ENCODE results near the gene APH1B.
A peak's percentile ranks its signal among the peaks of the same experiment; 100 is the strongest.
"Not testable (repeated sequence)": the region's sequence is repeated elsewhere in the genome, so short reads cannot be mapped to it uniquely, and the experiment has no call there.

APH1B gene

GRCh38 chr15:63232943-63233342 is 44.5 kb upstream of the APH1B start:
- Histone ChIP-seq H3K4me1 (ENCODE audit: control insufficient read depth in 1 of 2, insufficient read depth in 1 of 2, low read depth in 1 of 2, low read length in 1 of 2) (peaks cover 76 to 81% of the 10 kb centered on the region in 2 experiments), H3K27me3 (no peaks in the 10 kb centered on the region), H3K4me3 (ENCODE audit: low read depth in 1 of 2, low read length in 1 of 2) (no peak overlapping the region), H3K9me3 (no peaks in the 10 kb centered on the region), H3K36me3 (peaks cover 6% of the 10 kb centered on the region), H3K27ac (peak overlapping the region; percentile 78)
- no peak for TF ChIP-seq CTCF (IDR thresholded peaks at IDR 0.05)

GRCh38 chr15:63233667-63234423 is 43.6 kb upstream of the APH1B start:
- Histone ChIP-seq H3K9me3 (no peaks in the 10 kb centered on the region), H3K4me1 (ENCODE audit: control insufficient read depth in 1 of 2, insufficient read depth in 1 of 2, low read depth in 1 of 2, low read length in 1 of 2) (peaks cover 72% of the 10 kb centered on the region in 2 experiments), H3K27me3 (no peaks in the 10 kb centered on the region), H3K27ac (peak overlapping the region; percentile 78), H3K36me3 (peaks cover 6% of the 10 kb centered on the region), H3K4me3 (ENCODE audit: low read depth in 1 of 2, low read length in 1 of 2) (no peak overlapping the region)
- TF ChIP-seq CTCF (IDR thresholded peaks at IDR 0.05): no peak

DNA sequence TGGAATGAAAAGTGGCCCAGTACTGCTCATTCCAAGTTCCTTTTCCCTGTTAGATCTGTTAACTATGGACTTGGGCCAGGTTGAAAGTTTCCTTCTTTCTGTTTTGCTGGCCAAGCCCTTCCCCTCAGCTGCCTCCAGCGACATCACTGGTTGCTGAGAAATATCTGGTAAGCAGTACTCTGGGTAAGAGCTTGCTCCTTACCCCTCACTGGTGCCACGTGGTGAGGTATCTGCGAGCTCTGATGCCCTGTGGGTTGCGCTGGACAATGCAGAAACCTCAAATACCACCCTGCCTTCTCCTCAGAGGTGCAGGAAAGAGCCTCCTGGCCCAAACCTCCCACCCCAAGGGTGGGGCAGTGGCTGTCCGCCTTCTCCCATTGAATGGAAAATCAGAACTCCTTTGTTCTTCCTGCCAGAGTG is 42.9 kb upstream of the APH1B start:
- H3K9me3 ChIP-seq: no peaks in the 10 kb centered on the region
- no peak for TF ChIP-seq CTCF (IDR thresholded peaks at IDR 0.05)
- H3K27me3 ChIP-seq: no peaks in the 10 kb centered on the region
- H3K4me1 ChIP-seq (ENCODE audit: control insufficient read depth in 1 of 2, insufficient read depth in 1 of 2, low read depth in 1 of 2, low read length in 1 of 2): peaks cover 70 to 72% of the 10 kb centered on the region in 2 experiments
- H3K36me3 ChIP-seq: peaks cover 6% of the 10 kb centered on the region
- H3K27ac ChIP-seq: peak overlapping the region; percentile 78
- H3K4me3 ChIP-seq (ENCODE audit: low read depth in 1 of 2, low read length in 1 of 2): no peak overlapping the region

GRCh38 chr15:63236272-63236671 is 41.1 kb upstream of the APH1B start:
- Histone ChIP-seq H3K27ac (peak overlapping the region; percentile 6), H3K27me3 (no peaks in the 10 kb centered on the region), H3K9me3 (no peaks in the 10 kb centered on the region), H3K36me3 (peaks cover 6% of the 10 kb centered on the region), H3K4me1 (ENCODE audit: control insufficient read depth in 1 of 2, insufficient read depth in 1 of 2, low read depth in 1 of 2, low read length in 1 of 2) (peaks cover 52 to 57% of the 10 kb centered on the region in 2 experiments), H3K4me3 (ENCODE audit: low read depth in 1 of 2, low read length in 1 of 2) (no peak overlapping the region)
- no peak for TF ChIP-seq CTCF (IDR thresholded peaks at IDR 0.05)

GRCh38 chr15:63237086-63237485 is 40.3 kb upstream of the APH1B start:
- not testable (repeated sequence) for H3K27me3 ChIP-seq; H3K27ac ChIP-seq; H3K9me3 ChIP-seq; H3K36me3 ChIP-seq; H3K4me3 ChIP-seq (ENCODE audit: low read depth in 1 of 2, low read length in 1 of 2)
- H3K4me1 ChIP-seq (ENCODE audit: control insufficient read depth in 1 of 2, insufficient read depth in 1 of 2, low read depth in 1 of 2, low read length in 1 of 2): peaks cover 44 to 49% of the 10 kb centered on the region in 2 experiments

DNA sequence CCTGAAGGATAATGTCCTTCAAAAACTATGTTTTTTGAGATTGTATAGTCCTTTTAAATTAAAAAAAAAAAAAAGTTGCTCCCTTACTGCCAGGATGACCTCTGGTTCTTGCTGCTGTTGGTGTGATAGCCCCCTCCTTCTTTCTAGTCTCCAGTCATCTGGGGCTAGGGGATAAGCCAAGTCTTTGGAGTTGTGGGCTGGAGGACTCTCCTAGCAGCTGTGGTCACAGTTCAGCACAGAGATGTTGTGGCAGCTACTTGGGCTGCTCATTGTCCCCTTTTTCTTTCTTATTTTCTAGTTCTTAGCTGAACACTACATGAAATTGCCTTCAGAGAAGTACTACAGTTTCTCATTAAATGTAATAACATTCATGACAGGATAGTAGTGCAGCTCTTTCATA is 39.2 kb upstream of the APH1B start:
- no peak overlapping the region for H3K27ac ChIP-seq
- no peaks in the 10 kb centered on the region for H3K27me3 ChIP-seq
- peaks cover 6% of the 10 kb centered on the region for H3K36me3 ChIP-seq
- H3K4me3 ChIP-seq (ENCODE audit: low read depth in 1 of 2, low read length in 1 of 2): no peak overlapping the region
- peaks cover 33 to 38% of the 10 kb centered on the region in 2 experiments for H3K4me1 ChIP-seq (ENCODE audit: control insufficient read depth in 1 of 2, insufficient read depth in 1 of 2, low read depth in 1 of 2, low read length in 1 of 2)
- H3K9me3 ChIP-seq: no peaks in the 10 kb centered on the region
- TF ChIP-seq CTCF (IDR thresholded peaks at IDR 0.05): no peak
